Forelimb muscle (tissue), 1 donor: Measurements from ENCODE around the gene CYLD. TPM values are rescaled to one million over a fixed set of nuclear protein-coding genes. Genes with fewer than 3 reads are reported as not detected.

Experiments used
- DNase-seq: peaks from one replicate; pipeline ENCODE4 v3.0.0-alpha.2; 2013; ENCODE audit warnings: low read depth
- polyA plus RNA-seq: library from polyadenylated mRNA; unstranded; fragments of 120-200 nt; gene quantifications from one replicate; pipeline ENCODE4 v1.2.1, GENCODE V29; 2013; ENCODE audit not compliant: insufficient read length

CYLD gene
- polyA plus RNA-seq, 1 donor, result 26.8 TPM

- DNase-seq, result no peak
These were observed 30.8 kb upstream of the CYLD start for GRCh38 chr16:50711040-50711439.

- no peak for DNase-seq
These were observed 29.9 kb upstream of the CYLD start for GRCh38 chr16:50711862-50712559.

DNA sequence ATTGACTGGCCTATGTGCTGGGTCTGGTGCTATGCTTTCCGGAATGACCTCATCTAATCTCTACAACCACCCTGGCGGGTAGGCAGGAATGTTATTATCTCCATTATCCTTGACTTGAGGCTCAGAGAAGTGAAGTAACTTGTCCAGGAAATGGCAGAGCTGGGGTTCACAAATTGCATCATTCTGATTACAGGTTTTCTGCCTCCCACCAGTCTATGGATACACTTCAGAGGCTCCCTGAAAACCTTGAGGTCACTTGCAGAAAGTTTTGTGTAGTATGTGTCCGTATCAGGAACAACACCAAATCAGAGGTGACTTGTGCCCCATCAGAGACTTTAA, 29.4 kb upstream of the CYLD start:
- DNase-seq, result no peak

DNA sequence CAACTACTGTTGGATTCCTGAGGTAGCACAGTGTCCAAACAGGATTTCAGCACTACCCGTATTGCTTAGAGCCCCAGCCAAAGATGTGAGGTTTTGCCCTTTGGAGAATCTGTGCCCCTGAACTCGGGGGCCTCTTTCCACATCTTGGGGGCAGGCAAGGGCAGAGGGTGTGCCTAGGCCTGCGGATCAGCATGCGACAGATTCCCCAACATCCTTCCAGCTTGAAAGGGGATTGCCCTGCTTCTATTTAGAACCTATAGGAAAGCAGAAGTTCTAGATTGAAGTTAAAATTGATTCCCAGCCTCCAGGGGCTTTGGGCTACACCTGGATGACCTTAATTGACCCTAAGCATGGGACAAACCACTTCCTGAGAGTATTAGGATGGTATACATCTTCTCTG, 28.9 kb upstream of the CYLD start:
- no peak for DNase-seq

- no peak for DNase-seq
These were observed 24.8 kb upstream of the CYLD start for GRCh38 chr16:50717091-50717490.

- DNase-seq, result no peak
These were observed 24.4 kb upstream of the CYLD start for GRCh38 chr16:50717494-50717893.

GRCh38 chr16:50718061-50718760, 23.7 kb upstream of the CYLD start:
- DNase-seq, result no peak

DNA sequence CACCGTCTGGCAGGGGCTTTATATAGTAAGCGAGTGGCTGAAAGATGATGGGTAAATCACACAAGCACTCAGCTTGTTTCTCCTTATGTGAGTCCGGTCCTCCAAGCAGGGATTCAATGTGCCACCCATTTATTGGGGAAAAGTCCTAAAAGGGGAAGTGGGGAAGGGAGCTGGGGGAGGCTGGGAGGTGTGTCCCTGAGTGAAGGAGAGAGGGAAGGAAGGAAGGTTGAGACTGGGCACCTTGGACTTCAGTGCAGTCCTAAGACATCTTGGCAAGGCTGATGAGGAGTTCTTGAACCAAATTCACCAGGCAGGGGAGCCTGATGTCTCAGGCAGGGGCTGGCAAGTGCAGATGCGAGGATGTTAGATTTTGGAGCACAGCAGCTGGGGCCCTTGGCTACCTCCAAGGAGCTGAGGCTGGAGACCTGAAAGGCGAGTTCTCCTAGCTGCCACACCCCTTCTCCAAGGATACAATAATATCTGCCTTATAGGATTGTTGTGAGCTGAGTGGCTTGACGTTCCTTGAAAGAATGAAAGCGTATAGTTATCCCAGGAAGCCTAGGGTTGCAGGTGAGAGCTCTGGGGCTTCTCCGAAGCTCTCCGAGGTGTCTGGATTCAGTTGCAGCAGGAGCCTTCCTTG, 23.0 kb upstream of the CYLD start:
- no peak for DNase-seq

GRCh38 chr16:50719401-50720337, 22.2 kb upstream of the CYLD start:
- DNase-seq, result no peak

GRCh38 chr16:50721549-50722404, 20.1 kb upstream of the CYLD start:
- DNase-seq, result no peak

- no peak for DNase-seq
These were observed 19.5 kb upstream of the CYLD start for GRCh38 chr16:50722405-50722737.

- DNase-seq, result no peak
These were observed 18.9 kb upstream of the CYLD start for GRCh38 chr16:50722960-50723359.

GRCh38 chr16:50724306-50724705, 17.6 kb upstream of the CYLD start:
- DNase-seq, result no peak

DNA sequence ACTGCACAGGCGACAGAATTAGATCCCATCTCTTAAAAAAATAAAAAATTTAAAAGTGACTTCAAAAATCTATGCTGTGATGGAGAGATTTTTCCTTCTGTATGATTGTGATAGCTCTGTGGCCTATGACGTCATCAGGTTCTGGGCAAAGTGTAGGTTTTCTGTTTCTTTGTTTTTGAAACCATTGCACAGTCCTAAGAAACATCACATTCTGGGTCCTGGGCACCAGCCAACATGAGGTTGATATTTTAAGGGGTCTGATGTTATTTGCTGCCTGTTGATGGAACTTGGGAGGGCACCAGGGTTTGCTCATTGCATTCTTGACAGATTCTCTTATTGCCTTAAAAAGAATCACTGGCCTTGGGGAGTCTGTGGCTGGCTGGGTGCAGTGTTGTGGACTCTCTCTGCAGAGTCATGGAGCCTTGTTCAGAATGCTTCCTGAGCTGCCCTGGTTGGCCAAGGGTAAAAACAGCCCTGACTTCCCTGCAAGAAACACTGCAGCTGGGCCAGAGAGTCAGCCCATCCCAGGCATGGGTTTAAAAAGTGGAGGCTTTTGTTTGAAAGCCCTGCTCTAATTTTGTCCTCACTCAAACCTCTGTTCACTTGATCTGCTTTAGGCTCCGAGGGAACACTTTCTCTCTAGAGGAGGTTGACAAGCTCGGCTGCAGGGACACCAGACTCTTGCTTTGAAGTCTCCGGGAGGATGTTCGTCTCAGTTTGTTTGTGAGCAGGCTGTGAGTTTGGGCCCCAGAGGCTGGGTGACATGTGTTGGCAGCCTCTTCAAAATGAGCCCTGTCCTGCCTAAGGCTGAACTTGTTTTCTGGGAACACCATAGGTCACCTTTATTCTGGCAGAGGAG, 10.5 kb upstream of the CYLD start:
- DNase-seq, result no peak

DNA sequence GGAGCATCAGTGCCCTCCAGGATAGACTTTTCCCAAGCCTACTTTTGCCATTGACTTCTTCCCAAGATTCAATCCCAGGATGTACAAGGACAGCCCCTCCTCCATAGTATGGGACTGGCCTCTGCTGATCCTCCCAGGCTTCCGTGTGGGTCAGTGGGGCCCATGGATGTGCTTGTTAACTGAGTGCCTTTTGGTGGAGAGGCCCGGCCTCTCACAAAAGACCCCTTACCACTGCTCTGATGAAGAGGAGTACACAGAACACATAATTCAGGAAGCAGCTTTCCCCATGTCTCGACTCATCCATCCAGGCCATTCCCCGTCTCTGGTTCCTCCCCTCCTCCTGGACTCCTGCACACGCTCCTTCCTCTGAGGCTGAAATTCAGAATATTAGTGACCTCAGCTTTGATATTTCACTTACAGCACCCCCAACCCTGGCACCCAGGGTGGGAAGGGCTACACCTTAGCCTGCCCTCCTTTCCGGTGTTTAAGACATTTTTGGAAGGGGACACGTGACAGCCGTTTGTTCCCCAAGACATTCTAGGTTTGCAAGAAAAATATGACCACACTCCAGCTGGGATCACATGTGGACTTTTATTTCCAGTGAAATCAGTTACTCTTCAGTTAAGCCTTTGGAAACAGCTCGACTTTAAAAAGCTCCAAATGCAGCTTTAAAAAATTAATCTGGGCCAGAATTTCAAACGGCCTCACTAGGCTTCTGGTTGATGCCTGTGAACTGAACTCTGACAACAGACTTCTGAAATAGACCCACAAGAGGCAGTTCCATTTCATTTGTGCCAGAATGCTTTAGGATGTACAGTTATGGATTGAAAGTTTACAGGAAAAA, 9.7 kb upstream of the CYLD start:
- DNase-seq, result no peak

DNA sequence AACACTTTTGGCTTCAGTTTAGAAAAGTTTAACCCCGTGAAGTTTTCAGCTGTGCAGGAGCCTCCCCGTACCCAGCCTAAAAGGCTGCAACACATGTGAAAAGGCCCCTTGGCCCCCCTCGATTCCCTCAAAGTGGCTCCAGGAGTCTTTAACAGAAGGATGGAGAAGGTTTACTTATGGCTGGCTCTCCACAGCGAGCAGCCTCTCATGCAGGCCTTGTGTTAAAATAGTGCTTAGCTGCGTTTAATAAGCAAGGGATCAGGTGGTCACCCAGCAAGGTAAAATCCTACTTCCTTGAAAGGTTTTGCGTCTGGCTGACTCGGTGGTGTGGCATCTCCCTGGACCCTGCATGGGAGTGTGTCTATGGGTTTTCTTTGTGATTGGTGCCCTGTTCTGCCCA, 8.4 kb upstream of the CYLD start:
- DNase-seq, result no peak

- DNase-seq, result no peak
These were observed 6.2 kb upstream of the CYLD start for GRCh38 chr16:50735629-50736122.

DNA sequence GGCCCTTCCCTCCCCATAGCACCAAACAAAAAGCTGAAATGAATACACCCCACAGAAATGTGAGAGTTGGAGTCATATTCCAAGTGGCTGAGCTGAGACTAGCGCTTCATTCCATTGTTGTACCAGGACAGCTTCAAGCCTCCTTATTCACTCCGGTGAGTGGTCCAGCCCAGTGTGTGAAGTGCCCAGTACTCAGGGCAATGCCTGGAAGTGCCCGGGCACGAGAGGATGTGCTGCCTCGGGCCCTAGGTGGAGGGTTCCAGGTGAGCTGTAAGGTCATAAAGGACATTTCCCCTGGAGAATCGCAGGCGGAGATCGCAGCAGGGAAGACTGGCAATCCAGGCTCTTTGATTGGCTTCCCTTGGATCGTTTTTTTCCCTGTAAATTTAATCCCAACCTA, 5.4 kb upstream of the CYLD start:
- DNase-seq, result no peak

- no peak for DNase-seq
These were observed 4.4 kb upstream of the CYLD start for GRCh38 chr16:50737420-50737959.
